Middle frontal gyrus (tissue), 1 donor: Measurements from ENCODE around the gene OR51F2.
"Not testable (repeated sequence)": the region's sequence is repeated elsewhere in the genome, so short reads cannot be mapped to it uniquely, and the experiment has no call there.

Experiments used
- DNase-seq: peaks from one replicate; pipeline ENCODE4 v3.0.0-alpha.2; 2015; ENCODE audit warnings: low spot score; ENCODE audit errors: extremely low spot score

OR51F2 gene, protein sequence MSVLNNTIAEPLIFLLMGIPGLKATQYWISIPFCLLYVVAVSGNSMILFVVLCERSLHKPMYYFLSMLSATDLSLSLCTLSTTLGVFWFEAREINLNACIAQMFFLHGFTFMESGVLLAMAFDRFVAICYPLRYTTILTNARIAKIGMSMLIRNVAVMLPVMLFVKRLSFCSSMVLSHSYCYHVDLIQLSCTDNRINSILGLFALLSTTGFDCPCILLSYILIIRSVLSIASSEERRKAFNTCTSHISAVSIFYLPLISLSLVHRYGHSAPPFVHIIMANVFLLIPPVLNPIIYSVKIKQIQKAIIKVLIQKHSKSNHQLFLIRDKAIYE

DNA sequence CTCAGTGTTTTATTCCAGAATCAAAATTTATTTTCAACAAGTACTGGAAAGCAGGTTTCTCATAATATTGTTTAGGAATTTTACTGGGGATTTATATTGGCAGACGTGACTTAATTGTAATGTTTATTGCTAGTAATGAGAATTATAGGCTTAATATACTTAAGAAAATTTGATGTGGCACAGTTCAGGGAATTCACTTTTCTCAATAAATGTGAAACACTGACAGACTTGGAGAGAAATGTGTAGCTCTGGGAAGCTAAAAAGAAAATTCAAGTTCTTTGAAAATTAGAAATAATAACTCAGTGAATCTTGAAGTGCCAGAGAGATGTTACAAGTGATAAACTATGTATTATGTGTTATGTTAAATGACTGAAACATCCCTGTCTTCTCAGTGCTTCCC, at the start of gene OR51F2:
Gene OR51F2, plus strand, starts transcription at position 301 of the 400 bp plus-strand sequence. CDS start 101 bp downstream, outside the sequence.
- DNase-seq: no peak

DNA sequence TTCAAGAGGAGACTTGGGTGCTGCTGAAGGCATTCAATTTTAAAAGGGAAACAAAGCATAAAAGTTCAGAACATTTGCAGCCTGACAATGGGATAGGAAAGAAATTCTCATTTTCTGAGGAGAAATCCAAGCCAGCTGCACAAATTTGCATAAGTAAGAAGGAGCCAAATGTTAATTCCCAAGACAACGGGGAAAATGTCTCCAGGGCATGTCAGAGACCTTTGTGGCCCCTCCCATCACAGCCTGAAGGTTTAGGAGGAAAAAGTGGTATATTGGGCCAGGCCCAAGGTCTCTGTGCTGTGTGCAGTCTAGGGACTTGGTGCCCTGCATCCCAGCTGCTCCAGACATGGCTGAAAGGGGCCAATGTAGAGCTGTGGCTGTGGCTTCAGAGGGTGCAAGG, 38.7 kb upstream of the OR51F2 start:
- DNase-seq: no peak

DNA sequence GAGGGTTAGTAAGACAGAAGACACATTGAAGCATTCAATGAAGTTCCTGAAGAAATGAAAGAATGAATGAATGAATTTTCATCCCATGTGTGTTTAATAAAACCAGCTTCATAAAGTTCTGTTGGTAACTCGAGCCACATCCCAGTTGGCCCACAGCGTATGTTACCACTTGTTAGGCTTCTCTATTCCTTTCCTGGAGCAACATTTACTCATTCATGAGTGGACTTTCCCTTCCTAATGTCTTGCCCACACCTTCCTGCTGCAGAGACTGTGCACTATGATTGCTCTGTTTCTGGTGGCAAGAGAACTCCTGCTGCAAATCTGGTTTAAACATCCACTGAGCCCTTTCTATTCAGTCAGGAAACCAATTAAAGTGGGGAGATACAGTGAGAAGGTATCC, 23.9 kb upstream of the OR51F2 start:
- DNase-seq: no peak

DNA sequence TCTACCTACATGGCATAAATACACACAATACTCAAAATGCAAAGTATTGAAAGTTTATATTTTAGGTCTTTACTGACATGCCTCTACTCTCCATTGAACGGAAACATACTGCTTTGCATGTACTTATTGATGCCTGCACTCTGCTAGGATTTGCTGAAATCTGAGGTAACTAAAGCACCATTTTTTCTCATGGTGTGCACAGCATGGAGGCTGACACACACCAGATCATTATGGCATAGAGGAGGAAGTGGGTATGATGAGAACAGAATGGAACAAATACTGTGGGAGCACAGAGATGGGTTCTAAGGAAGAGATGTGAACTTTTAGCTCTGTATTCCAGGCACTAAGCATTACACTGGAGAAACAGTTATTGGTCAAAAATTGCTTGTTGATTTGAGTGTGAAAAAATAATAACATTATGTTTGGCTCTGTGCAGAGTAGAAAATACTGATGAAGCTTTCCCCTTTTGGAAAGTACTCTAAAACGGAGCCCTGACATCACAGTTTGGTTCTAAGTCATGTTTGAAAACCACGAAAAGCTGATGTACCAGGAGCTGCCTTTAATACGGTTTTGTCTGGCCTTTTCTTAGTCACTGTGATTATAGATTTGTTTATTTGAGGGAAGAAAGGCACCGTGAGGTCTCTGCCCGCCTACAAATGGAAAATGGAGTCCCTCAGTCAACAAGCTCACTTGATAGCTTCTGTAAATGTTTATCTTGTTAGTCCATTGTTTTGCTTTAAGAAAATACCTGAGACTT, 22.5 kb upstream of the OR51F2 start:
- DNase-seq: no peak

DNA sequence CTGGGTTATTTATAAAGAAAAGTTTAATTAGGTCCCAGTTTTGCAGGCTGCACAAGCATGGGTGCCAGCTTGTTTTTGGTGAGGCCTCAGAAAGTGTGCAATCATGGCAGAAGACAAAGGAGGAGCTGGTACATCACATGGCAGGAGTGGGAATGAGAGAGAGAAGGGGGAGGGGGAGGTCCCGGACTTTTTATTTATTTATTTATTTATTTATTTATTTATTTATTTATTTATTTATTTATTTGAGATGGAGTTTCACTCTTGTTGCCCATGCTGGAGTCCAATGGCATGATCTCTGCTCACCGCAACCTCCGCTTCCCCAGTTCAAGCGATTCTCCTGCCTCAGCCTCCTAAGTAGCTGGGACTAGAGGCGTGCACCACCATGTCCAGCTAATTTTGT, 19.8 kb upstream of the OR51F2 start:
- not testable (repeated sequence) for DNase-seq

DNA sequence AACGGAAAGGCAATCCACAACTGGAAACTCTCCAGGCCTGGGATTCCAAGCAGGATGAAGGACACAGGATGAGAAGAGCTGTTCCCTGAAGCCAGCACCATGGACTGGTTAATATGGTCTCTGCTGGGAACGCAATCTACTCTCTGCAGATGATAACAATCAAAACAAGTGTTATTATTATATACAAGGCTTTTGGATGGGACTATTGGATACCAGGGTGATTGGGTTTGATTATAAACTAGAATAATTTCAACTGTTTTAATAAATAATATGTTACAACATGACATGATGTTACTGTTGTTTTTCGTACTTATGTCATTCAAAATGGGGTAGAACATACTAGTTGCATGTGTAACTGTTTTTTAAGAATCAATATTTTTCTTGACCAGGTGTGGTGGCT, 16.8 kb upstream of the OR51F2 start, which contains the start of gene OR52R1:
Gene OR52R1, minus strand, starts transcription at position 101 of the 400 bp plus-strand sequence. Its CDS starts 0 bp downstream, at position 101.
- DNase-seq: no peak

DNA sequence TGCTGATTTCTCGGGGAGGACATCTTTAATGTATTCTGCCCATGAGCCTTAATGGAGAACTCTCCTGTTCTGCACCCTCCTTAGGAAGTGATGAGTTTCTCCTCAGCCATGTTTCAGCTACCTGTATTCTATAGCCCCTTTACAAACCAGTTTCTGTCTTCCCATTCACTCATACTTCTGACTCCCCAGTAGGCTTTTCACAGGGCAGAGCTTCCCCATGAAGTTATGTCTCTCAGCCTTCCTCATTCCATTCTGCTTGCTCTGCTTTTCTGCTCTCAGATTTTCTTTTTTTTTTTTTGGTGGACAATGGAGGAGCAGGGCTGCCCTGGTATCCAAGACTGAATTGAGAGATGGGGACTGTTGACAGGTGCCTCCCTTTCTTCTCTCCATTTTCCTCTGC, 12.6 kb upstream of the OR51F2 start:
- no peak for DNase-seq

DNA sequence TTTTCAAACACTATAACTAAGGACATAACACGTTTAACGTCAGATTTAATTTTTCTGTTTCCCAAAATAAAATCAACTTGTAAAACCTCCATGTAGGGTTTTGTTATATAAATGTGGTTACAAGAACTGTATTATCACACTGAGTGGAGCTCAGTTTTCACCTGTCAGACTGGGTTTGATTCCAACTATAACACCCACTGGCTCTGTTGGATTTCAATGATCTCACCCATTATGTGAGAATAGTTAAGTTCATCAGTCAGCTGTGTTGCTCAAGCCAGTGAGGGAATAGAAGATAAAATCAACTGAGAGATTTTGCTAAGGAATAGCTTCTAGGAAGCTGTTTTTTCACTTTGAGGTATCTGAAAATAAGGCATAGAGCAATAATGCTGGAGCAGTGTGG, 11.9 kb upstream of the OR51F2 start:
- DNase-seq: peak; percentile 7

DNA sequence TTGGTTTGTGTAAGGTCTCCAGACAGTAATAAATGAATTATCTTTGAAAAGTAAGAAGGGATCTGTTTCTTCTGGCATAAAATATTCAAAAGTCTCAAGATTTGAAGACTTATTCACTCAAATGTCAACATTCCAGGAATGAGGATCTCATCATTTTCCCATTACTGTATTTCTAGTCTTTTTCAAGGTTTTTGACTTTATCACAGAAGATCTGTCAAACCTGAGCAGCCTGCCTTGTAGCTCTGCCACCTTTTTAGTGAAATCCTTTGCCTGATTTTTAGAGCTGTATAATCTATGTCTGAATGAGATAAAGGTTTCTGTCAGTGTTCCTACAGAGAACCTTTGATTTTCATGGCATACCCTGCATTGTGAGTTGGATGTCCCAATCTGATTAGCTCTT, 4.0 kb downstream of the OR51F2 start:
- no peak for DNase-seq

DNA sequence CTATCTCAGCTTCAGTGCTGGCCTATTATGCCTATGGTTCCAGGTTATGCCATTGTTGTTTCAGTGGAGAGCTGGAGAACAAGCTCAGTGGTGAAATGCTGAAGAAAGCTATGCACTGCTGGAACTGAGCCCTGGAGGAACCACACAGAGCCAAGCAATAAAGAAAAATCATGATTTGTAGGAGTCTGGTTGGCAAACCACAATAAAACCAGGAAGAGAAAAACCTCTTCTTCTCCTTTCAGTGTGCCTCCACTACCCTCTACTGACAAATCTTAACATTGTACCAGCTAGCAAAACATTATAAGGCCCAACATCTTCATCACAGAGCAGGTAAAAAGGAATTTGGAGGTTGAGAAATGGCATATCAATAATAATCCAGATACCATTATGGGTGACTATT, 5.3 kb downstream of the OR51F2 start:
- DNase-seq: no peak

DNA sequence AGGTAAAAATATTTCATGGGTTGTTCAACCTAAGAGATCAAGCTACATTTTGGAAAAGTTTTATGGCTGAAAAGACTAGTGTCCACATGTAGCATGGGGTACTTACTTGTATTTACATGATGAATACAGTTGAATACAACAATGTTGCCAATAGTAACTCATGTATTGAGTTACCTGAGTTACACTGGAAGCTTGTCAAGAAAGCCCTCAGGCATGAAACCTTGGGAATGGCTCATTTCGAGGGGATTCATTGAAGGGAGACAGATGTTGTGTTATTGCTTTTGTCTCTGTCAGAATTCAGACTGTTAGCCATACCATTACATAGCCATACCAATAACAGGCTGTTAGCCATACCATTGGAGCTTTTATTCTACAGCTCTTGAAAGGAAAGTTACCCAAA, 9.2 kb downstream of the OR51F2 start:
- DNase-seq: no peak

DNA sequence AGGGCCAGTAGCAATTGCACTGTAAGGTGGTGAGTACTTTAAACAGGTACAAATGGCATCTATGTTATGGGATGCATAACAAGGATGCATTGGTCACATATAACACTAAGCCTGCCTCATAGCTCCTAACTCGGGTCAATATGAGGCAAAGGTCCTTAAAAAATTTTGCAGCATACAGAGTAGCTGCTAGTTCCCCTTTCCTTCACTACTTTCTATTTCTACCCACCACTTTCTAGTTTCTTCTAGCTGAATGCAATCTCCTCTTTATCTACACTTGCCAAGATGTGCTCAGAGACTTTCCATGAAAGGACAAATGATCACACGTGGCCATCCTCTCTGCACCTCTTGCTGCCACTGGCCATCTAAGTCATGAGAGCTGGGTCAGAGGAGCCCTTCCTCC, 9.8 kb downstream of the OR51F2 start:
- no peak for DNase-seq

DNA sequence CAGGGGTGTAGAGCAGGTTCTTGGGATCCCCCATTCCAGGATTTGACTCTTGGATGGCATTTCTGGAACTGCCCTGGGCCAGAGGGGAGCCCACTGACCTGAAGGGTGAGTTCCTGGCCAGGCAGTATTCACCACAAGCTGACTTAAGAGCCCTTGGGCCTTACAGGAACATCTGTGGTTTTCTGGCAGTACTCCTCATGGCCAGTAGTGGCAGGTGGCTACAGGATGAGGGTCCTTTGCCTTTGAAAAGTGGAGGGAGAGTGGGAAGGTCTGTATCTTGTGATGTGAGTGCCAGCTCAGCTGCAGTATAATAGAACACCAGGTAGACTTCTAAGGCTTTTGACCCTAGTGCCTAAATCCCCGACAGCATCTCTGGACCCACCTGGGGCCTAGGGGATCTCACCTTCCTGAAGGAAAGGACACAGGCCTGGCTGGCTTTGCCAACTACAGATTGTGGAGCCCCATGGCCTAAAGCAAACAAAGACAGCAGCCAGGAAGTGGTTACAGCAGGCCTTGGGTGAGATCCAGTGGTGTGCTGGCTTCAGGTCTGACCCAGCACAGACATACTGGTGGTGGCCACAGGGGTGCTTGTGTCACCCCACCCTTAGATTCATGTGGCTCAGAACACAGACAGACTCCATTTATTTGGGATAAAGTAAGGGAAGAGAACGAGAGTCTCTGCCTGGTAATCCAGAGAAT, 18.9 kb downstream of the OR51F2 start:
- DNase-seq: no peak

DNA sequence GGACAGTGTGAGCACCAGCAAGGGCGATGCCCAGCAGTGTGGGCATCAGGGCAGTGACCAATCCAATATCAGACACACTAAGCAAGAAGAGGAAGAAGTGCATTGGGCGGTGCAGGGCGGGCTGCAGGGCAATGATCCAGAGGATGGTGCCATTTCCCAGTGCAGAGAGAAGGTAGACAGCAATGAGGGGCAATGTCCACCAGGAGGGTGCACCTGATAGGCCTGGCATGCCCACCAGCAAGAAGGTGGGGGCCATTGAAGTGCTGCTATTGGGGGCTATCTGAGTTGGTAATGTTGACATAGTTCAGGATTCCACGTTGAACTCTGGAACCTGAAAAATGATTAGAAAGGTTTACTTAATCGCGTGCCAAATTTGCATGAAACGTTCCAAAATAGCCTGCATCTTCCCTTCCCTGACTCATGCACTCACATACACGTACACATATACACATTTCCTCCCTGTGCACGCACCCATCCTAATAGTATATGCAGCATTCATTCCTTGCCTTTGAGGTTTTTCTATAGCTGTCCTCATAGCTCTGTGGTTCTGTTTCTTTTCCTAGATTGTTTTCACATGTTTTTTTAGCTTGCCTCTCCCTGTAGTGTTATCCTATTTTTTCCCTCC, 27.9 kb downstream of the OR51F2 start, which contains the start of gene OR51S1:
Gene OR51S1, minus strand, starts transcription at position 301 of the 625 bp plus-strand sequence. Its CDS starts 0 bp downstream, at position 301.
- DNase-seq: no peak

DNA sequence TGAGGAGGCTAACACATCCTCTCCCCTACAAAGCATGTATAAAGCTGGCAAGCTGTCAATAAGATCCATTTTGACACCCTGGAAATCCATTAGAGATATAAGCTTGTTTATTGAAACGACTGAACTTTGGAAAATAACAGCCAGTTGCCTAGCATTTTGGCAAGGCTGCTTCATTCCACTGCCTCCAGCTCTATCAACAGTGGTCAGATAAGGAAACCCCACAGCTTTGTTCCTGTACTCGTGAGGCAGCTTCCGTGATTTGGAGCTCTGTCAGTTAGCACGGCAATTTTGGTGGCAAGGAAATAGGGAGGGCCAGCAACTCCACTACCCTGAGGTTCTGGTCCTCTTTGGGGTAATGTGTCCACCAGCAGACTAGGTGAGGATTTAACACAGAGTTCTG, 29.9 kb downstream of the OR51F2 start:
- no peak for DNase-seq

DNA sequence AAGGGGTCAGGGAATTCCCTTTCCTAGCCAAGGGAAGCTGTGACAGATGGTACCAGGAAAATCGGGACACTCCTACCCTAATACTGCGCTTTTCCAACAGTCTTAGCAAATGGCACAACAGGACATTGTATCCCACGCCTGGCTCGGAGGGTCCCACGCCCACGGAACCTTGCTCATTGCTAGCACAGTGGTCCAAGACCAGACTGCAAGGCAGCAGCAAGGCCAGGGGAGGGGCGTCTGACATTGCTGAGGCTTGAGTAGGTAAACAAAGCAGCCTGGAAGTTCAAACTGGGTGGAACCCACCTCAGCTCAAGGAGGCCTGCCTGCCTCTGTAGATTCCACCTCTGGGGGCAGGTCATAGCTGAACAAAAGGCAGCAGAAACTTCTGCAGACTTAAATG, 33.2 kb downstream of the OR51F2 start:
- DNase-seq: not testable (repeated sequence)

DNA sequence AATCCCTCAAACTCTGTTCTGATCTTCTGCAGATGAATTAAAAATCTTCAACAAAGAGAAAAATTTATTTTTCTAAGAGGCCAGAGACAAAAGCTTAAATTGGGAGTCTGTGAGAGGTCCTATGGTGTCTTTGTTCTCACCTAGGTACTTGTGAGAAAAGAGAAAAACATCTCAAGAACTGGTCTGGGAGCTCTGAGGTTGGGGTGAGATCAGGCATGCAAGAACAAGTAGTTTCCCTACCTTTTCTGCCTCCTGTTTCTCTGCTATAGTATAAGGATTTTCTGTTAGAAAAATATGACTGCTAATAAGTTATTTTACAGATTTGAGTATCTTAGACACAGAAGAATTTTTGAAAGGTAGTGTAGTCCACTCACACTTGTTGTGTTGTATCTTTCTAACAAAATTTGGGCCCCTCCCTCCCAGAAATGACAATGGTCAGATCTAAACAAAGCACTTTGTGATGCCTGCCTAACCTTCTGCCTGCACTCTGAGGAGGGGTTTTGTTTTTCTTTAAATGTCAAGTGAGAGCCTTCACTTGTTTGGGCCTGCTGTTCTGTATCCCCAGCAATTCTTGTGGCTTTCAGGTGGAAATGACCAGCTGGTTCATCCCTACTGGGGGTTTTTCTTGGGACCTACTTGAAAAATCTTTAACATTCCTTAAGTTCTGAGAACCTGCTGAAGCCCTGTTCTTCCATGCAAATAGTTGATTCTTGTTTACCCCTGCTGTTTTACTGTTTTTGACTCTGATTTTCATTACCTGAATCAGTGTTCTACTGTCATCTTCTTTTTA, 41.5 kb downstream of the OR51F2 start:
- no peak for DNase-seq

DNA sequence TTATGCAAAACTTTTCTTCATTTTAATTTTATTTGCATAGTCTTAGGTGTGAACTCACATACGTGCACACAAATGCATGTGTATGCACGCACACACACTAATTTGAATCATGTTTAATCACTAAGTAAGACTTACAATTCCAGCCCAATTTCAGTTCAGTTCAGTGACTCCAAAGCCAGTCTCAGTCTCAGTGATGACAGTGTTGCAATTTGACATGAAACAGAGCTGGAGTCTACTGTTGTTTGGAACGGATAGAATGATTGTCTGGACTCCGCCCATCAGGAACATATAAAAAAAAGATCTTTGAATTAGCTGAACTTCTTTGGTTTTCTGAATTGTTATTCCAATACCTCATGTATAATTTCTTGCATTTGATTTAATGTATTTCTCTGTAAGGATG, 42.8 kb downstream of the OR51F2 start:
- no peak for DNase-seq

DNA sequence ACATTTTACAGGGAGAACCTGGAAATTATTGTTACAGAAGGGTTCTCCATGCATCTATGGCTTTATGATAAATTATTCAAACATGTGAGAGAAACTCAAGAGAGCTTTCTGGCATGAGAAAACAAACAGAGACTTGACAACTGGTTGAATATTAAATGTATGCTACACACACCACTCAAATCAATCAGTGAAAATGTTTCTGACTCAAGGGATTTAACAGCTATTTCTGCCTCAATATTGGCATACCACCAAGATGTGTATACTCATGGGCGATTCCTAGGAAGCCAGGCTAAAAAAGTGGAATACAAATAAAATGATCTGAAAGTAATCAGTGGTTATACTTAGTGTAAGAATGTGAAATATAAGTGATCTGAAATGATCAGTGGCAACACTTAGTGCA, 44.7 kb downstream of the OR51F2 start:
- DNase-seq: no peak
